ENCODE results near the gene GPR153.

GRCh38 chr1:6233376-6233775, 27.5 kb downstream of the GPR153 start:
- TF ChIP-seq CTCF (IDR thresholded peaks at IDR 0.05) = no peak
- no peak for TF ChIP-seq YY1 (IDR thresholded peaks at IDR 0.05; ENCODE audit: low read depth)
- no peak for TF ChIP-seq MAX (IDR thresholded peaks at IDR 0.05; ENCODE audit: low read depth)
- TF ChIP-seq RAD21 (IDR thresholded peaks at IDR 0.05; ENCODE audit: low read length) = no peak
- no peak for TF ChIP-seq MEF2A (IDR thresholded peaks at IDR 0.05; ENCODE audit: borderline replicate concordance, low read depth)
- TF ChIP-seq FOXJ3 (CRISPR knock-in tag; IDR thresholded peaks at IDR 0.05) = no peak
- no peak for TF ChIP-seq FOSL2 (IDR thresholded peaks at IDR 0.05; ENCODE audit: borderline replicate concordance, low read depth)
- no peak for TF ChIP-seq GABPA (IDR thresholded peaks at IDR 0.05; ENCODE audit: low read depth)
- no peak for TF ChIP-seq CHD2 (IDR thresholded peaks at IDR 0.05; ENCODE audit: low read length, partially characterized antibody)
- TF ChIP-seq USF2 (IDR thresholded peaks at IDR 0.05; ENCODE audit: borderline replicate concordance, low read depth, low read length) = no peak
- TF ChIP-seq JUND (IDR thresholded peaks at IDR 0.05) = no peak
- TF ChIP-seq EZH2phosphoT487 (IDR thresholded peaks at IDR 0.05; ENCODE audit: borderline replicate concordance, low read depth) = no peak
- TF ChIP-seq FOXM1 (IDR thresholded peaks at IDR 0.05; ENCODE audit: low read depth) = no peak

Data from SK-N-SH (cell line).